H9 (cell line): ENCODE results near the gene ADAMTS13. TPM values are rescaled to one million over a fixed set of nuclear protein-coding genes. Genes with fewer than 3 reads are reported as not detected.

Experiments used
- DNase-seq: peaks from one replicate; pipeline ENCODE4 v3.0.0-alpha.2; 2017
- H2AFZ ChIP-seq: one replicate; pipeline ENCODE4 v1.6.1; 2013; ENCODE audit warnings: mild to moderate bottlenecking, low read length, control low read depth, moderate library complexity
- H2AK5ac ChIP-seq: 2 replicates; pipeline ENCODE4 v1.6.1; 2013; ENCODE audit warnings: low read length, control low read depth, mixed read lengths; ENCODE audit not compliant: insufficient read length
- H2BK120ac ChIP-seq: one replicate; pipeline ENCODE4 v1.6.1; 2013; ENCODE audit warnings: low read depth, mild to moderate bottlenecking, low read length, control low read depth, inconsistent platforms; ENCODE audit not compliant: poor library complexity, severe bottlenecking
- H2BK12ac ChIP-seq: 2 replicates; pipeline ENCODE4 v1.6.1; 2013; ENCODE audit warnings: low read length, control low read depth, mixed read lengths, low read depth; ENCODE audit not compliant: insufficient read length
- H2BK15ac ChIP-seq: 2 replicates; pipeline ENCODE4 v1.6.1; 2013; ENCODE audit warnings: low read depth, low read length, control low read depth
- H2BK20ac ChIP-seq: one replicate; pipeline ENCODE4 v1.6.1; 2013; ENCODE audit warnings: low read depth, mild to moderate bottlenecking, low read length, control low read depth, inconsistent platforms; ENCODE audit not compliant: poor library complexity, severe bottlenecking
- H2BK5ac ChIP-seq: 2 replicates; pipeline ENCODE4 v1.6.1; 2013; ENCODE audit warnings: low read length, control low read depth, mixed read lengths; ENCODE audit not compliant: insufficient read length
- H3K14ac ChIP-seq: 2 replicates; pipeline ENCODE4 v1.6.1; 2013; ENCODE audit warnings: low read length, control low read depth; ENCODE audit not compliant: insufficient read depth
- H3K18ac ChIP-seq: 2 replicates; pipeline ENCODE4 v1.6.1; 2013; ENCODE audit warnings: low read depth, mild to moderate bottlenecking, mixed read lengths, low read length, control low read depth; ENCODE audit not compliant: insufficient read length
- H3K23ac ChIP-seq: 2 replicates; pipeline ENCODE4 v1.6.1; 2013; ENCODE audit warnings: low read length, control low read depth, mixed read lengths, low read depth; ENCODE audit not compliant: insufficient read length
- H3K23me2 ChIP-seq: 2 replicates; pipeline ENCODE4 v1.6.1; 2013; ENCODE audit warnings: low read depth, mild to moderate bottlenecking, mixed read lengths, low read length, control low read depth; ENCODE audit not compliant: insufficient read length, poor library complexity, severe bottlenecking
- H3K27ac ChIP-seq: 2 replicates; pipeline ENCODE4 v1.5.1; 2013; ENCODE audit warnings: low read length, control low read depth, mixed read lengths, low read depth; ENCODE audit not compliant: insufficient read length
- H3K27me3 ChIP-seq: 2 replicates; pipeline ENCODE4 v1.6.1; 2013; ENCODE audit warnings: low read length, control low read depth, inconsistent platforms; ENCODE audit not compliant: insufficient read depth
- H3K4ac ChIP-seq: 2 replicates; pipeline ENCODE4 v1.6.1; 2013; ENCODE audit warnings: low read depth, mild to moderate bottlenecking, control low read depth, inconsistent platforms, low read length, moderate library complexity
- H3K4me1 ChIP-seq: 2 replicates; pipeline ENCODE4 v1.6.1; 2013; ENCODE audit warnings: low read length, control low read depth, inconsistent platforms; ENCODE audit not compliant: insufficient read depth
- H3K4me2 ChIP-seq: 2 replicates; pipeline ENCODE4 v1.6.1; 2013; ENCODE audit warnings: low read length, control low read depth, mixed read lengths; ENCODE audit not compliant: insufficient read length, insufficient read depth
- H3K56ac ChIP-seq: 2 replicates; pipeline ENCODE4 v1.6.1; 2013; ENCODE audit warnings: low read depth, mild to moderate bottlenecking, mixed read lengths, low read length, control low read depth; ENCODE audit not compliant: insufficient read length
- H3K79me1 ChIP-seq: 2 replicates; pipeline ENCODE4 v1.6.1; 2013; ENCODE audit warnings: low read depth, mild to moderate bottlenecking, moderate library complexity, low read length, control low read depth, inconsistent platforms; ENCODE audit not compliant: insufficient read depth, poor library complexity, severe bottlenecking
- H3K79me2 ChIP-seq: 2 replicates; pipeline ENCODE4 v1.6.1; 2013; ENCODE audit warnings: low read length, control low read depth, inconsistent platforms; ENCODE audit not compliant: insufficient read depth
- H3K9ac ChIP-seq: 2 replicates; pipeline ENCODE4 v1.6.1; 2013; ENCODE audit warnings: low read length, control low read depth, mixed read lengths; ENCODE audit not compliant: insufficient read length; ENCODE audit errors: extremely low read depth
- H3K9me3 ChIP-seq: one replicate; pipeline ENCODE4 v1.6.1; 2013; ENCODE audit warnings: low read depth, low read length, inconsistent platforms; ENCODE audit not compliant: control insufficient read depth
- H3T11ph ChIP-seq: one replicate; pipeline ENCODE4 v1.6.1; 2013; ENCODE audit warnings: mild to moderate bottlenecking, low read length, control low read depth, inconsistent platforms
- H4K20me1 ChIP-seq: one replicate; pipeline ENCODE4 v1.6.1; 2013; ENCODE audit not compliant: control insufficient read depth, insufficient read length, insufficient read depth
- H4K5ac ChIP-seq: 2 replicates; pipeline ENCODE4 v1.6.1; 2013; ENCODE audit warnings: low read depth, mild to moderate bottlenecking, mixed read lengths, low read length, control low read depth; ENCODE audit not compliant: insufficient read length
- H4K8ac ChIP-seq: replicated peaks from 2 replicates; pipeline ENCODE4 v1.6.1; 2013; ENCODE audit warnings: low read length, control low read depth, mixed read lengths, low read depth; ENCODE audit not compliant: insufficient read length
- H4K91ac ChIP-seq: 2 replicates; pipeline ENCODE4 v1.6.1; 2013; ENCODE audit warnings: low read depth, mild to moderate bottlenecking, moderate library complexity, mixed read lengths, low read length, control low read depth; ENCODE audit not compliant: insufficient read length
- H3K27ac Mint-ChIP-seq, 3 experiments: 2 replicates in 2 of 3; 3 replicates in 1 of 3; pipeline ENCODE4 v1.8.0; 2020 to 2021; ENCODE audit warnings: mixed read lengths in 3 of 3, mild to moderate bottlenecking in 1 of 3, moderate library complexity in 1 of 3
- H3K27me3 Mint-ChIP-seq: 2 replicates; pipeline ENCODE4 v1.8.0; 2021; ENCODE audit warnings: low read depth, mild to moderate bottlenecking, moderate library complexity, mixed read lengths
- H3K36me3 Mint-ChIP-seq, 3 experiments: 2 replicates in 2 of 3; 3 replicates in 1 of 3; pipeline ENCODE4 v1.8.0; 2020 to 2021; ENCODE audit warnings: low read depth in 3 of 3, mixed read lengths in 3 of 3; ENCODE audit not compliant: insufficient read depth in 1 of 3
- H3K4me1 Mint-ChIP-seq, 2 experiments: 2 replicates each; pipeline ENCODE4 v1.8.0; 2020; ENCODE audit warnings: mixed read lengths in 2 of 2
- H3K4me3 Mint-ChIP-seq, 2 experiments: 2 replicates in 1 of 2; 3 replicates in 1 of 2; pipeline ENCODE4 v1.8.0; 2020 to 2021; ENCODE audit warnings: mild to moderate bottlenecking in 2 of 2, mixed read lengths in 2 of 2, moderate library complexity in 1 of 2
- H3K9me3 Mint-ChIP-seq, 2 experiments: 2 replicates in 1 of 2; 3 replicates in 1 of 2; pipeline ENCODE4 v1.8.0; 2020; ENCODE audit warnings: mild to moderate bottlenecking in 2 of 2, mixed read lengths in 2 of 2, moderate library complexity in 1 of 2
- WGBS: extraction: QIAGEN DNeasy Blood & Tissue Kit; methylation state at CpG from one replicate; pipeline ENCODE4 v1.1.7; 2013; ENCODE audit warnings: missing lambda C conversion rate, low lambda C conversion rate, mixed read lengths; ENCODE audit not compliant: insufficient read length; ENCODE audit errors: extremely low coverage; 5-methylcytosine and 5-hydroxymethylcytosine counted together
- total RNA-seq: library from RNA; stranded (reverse); gene quantifications from 2 replicates; pipeline ENCODE4 v1.2.1, GENCODE V29; 2021
- TF ChIP-seq, protein P1 (sequence below): fragments of 200-600 bp; sonication (generic); conservative IDR thresholded peaks from 3 replicates; pipeline ENCODE4 v1.8.0; 2021; ENCODE audit warnings: antibody characterized with exemption, mild to moderate bottlenecking

Gene ADAMTS13
- total RNA-seq, 1 experiment from 2014 or later: 8.8 TPM

DNA sequence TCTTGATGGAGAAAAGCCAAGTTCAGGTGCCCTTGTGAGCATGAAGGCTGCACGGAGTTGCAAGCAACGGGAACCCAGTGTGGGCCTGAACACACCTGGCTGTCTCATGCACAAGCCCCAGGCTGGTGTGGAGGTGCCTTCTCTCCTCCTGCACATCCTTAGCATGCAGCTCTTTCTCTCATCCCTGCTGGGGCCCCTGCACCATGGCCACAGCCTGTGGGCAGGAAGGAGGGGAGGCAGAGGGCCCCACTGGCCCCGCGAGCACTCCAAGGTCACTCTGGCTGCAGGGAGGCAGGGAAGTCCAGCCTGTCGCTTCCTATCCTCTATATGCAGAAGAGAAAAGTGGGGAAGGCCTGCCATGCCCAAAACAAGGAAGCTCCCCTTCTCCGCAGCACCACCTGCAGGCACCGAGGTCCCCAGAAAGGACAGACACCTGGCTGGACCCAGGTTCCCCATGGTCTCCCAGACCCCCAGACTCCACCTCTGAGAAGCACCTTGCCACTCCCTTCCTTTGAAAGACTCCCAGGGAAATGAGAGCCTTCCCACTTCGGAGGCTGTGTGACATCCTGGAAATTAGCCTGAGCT is 27.4 kb upstream of the ADAMTS13 start:
- Histone ChIP-seq H3K4me1 (no peaks in the 10 kb centered on the region), H2BK12ac (no peak overlapping the region), H3K79me2 (no peaks in the 10 kb centered on the region), H2BK20ac (no peak overlapping the region), H2BK5ac (no peak overlapping the region), H4K5ac (no peak overlapping the region), H3K4me2 (no peak overlapping the region), H3K27ac (no peak overlapping the region), H3K56ac (no peak overlapping the region), H3K23me2 (no peaks in the 10 kb centered on the region), H4K8ac (no peak overlapping the region), H3K14ac (no peak overlapping the region), H3K9me3 (no peaks in the 10 kb centered on the region), H4K20me1 (no peaks in the 10 kb centered on the region), H3K79me1 (no peaks in the 10 kb centered on the region), H3K27me3 (no peaks in the 10 kb centered on the region), H4K91ac (no peak overlapping the region), H3K4ac (no peak overlapping the region), H3K23ac (no peak overlapping the region), H3K18ac (no peak overlapping the region), H3K9ac (no peak overlapping the region), H2AFZ (no peak overlapping the region), H3T11ph (no peak overlapping the region), H2AK5ac (no peak overlapping the region), H2BK120ac (no peak overlapping the region), H2BK15ac (no peak overlapping the region)
- DNase-seq: no peak
- Mint-ChIP-seq H3K36me3 (peaks cover 0 to 1% (median 0%) of the 10 kb centered on the region in 3 experiments; a peak in 1 of 7 replicates), H3K27ac (no peak overlapping the region), H3K9me3 (peaks cover 13% of the 10 kb centered on the region in 2 experiments), H3K4me1 (peaks cover 0 to 3% of the 10 kb centered on the region in 2 experiments; a peak in 1 of 4 replicates), H3K27me3 (peaks cover 34% of the 10 kb centered on the region), H3K4me3 (no peak overlapping the region)
- TF ChIP-seq, protein P1, sequence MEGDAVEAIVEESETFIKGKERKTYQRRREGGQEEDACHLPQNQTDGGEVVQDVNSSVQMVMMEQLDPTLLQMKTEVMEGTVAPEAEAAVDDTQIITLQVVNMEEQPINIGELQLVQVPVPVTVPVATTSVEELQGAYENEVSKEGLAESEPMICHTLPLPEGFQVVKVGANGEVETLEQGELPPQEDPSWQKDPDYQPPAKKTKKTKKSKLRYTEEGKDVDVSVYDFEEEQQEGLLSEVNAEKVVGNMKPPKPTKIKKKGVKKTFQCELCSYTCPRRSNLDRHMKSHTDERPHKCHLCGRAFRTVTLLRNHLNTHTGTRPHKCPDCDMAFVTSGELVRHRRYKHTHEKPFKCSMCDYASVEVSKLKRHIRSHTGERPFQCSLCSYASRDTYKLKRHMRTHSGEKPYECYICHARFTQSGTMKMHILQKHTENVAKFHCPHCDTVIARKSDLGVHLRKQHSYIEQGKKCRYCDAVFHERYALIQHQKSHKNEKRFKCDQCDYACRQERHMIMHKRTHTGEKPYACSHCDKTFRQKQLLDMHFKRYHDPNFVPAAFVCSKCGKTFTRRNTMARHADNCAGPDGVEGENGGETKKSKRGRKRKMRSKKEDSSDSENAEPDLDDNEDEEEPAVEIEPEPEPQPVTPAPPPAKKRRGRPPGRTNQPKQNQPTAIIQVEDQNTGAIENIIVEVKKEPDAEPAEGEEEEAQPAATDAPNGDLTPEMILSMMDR: no peak
- no CpG with 5 or more reads among the region's 8 CpGs for WGBS
